ENCODE data around the gene PHC2. TPM values are rescaled to one million over a fixed set of nuclear protein-coding genes. Genes with fewer than 3 reads are reported as not detected.
A peak's percentile ranks its signal among the peaks of the same experiment; 100 is the strongest.

Gene PHC2
- total and polyA plus RNA-seq, 9 of the 15 experiments (the other 6 are each of a cell fraction or from before 2014, with no cell fraction given) = 3.1 to 67.6 (median 34.6) TPM

- peak in 1 of 2 experiments; percentile 38; a peak in 1 of 4 replicates for TF ChIP-seq MLLT1 (IDR thresholded peaks at IDR 0.05)
- TF ChIP-seq ZSCAN29 (IDR thresholded peaks at IDR 0.05) = no peak
- 0 out of 2 replicates have a peak, but pooled peaks have one; percentile 40 for TF ChIP-seq MIER1 (IDR thresholded peaks at IDR 0.05; ENCODE audit: low read depth)
- 0 out of 2 replicates have a peak, but pooled peaks have one; percentile 60 for TF ChIP-seq HBP1 (CRISPR knock-in tag; IDR thresholded peaks at IDR 0.05)
- no peak for TF ChIP-seq LEF1 (IDR thresholded peaks at IDR 0.05)
- TF ChIP-seq ARID1B (IDR thresholded peaks at IDR 0.05) = peak; percentile 28; the same call in 1 of the 2 replicates
- TF ChIP-seq DDX20 (tag; IDR thresholded peaks at IDR 0.05; ENCODE audit: low read depth) = no peak
- TF ChIP-seq OTX1 (CRISPR knock-in tag; IDR thresholded peaks at IDR 0.05) = 0 out of 2 replicates have a peak, but pooled peaks have one; percentile 14
- TF ChIP-seq FOXK2 (conservative IDR thresholded peaks at IDR 0.05 in 1 of 2, IDR thresholded peaks at IDR 0.05 in 1 of 2; ENCODE audit: low read depth in 2 of 2) = peak; percentile 78 to 89
- TF ChIP-seq EP400 (IDR thresholded peaks at IDR 0.05) = 0 out of 2 replicates have a peak, but pooled peaks have one; percentile 10
- no peak for TF ChIP-seq ZBTB49 (CRISPR knock-in tag; IDR thresholded peaks at IDR 0.05; ENCODE audit: borderline replicate concordance)
- no peak for TF ChIP-seq TAL1 (IDR thresholded peaks at IDR 0.05)
- no peak for TF ChIP-seq ZNF134 (CRISPR knock-in tag; conservative IDR thresholded peaks at IDR 0.05)
- TF ChIP-seq FOXK1 (CRISPR knock-in tag; IDR thresholded peaks at IDR 0.05; ENCODE audit: borderline replicate concordance) = no peak
- no peak for TF ChIP-seq CEBPB (tag; IDR thresholded peaks at IDR 0.05)
- TF ChIP-seq DEAF1 (CRISPR knock-in tag; IDR thresholded peaks at IDR 0.05) = no peak
- no peak; a peak in 1 of 4 replicates for TF ChIP-seq RAD21 (CRISPR knock-in tag; conservative IDR thresholded peaks at IDR 0.05 in 1 of 2, IDR thresholded peaks at IDR 0.05 in 1 of 2)
Measured at GRCh38 chr1:33350611-33351280, 80.1 kb downstream of the PHC2 start (continued).

Measured in K562 (cell line).